ENCODE measurements around the gene CAPN14. TPM values are rescaled to one million over a fixed set of nuclear protein-coding genes. Genes with fewer than 3 reads are reported as not detected.

Gene CAPN14
- total and polyA plus RNA-seq, 2 of the 4 experiments (the other 2 are of a cell fraction): under 0.01 to 0.09 TPM

DNA sequence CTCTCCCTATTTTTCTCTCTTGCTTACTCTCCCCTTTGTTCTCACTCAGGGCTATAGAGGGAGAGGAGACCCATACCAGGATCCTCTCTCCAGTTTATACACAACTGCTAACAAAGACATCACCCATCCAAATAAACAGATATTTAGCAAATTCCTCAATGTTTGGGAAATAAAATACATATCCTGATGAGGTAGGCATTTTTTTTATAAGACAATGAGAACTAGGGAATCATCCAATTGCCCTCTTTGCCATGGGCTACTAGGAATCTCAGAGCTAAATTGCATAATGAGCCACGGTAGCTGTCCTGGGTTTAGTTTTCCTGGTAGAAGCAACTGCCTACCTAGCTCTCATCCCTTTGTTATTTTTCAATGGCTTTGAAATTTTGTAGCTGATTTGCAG, 27.1 kb downstream of the CAPN14 start:
- CTCF ChIA-PET: interaction anchor here (1.0 kb wide), 1 partner anchor 19 kb away, joined by 3 read pairs; no protein-coding TSS in a partner anchor
- ATAC-seq (ENCODE audit: low read depth) (no peak), DNase-seq (no peak)
- Histone ChIP-seq H3K18ac (ENCODE audit: low read depth, low read length) (no peak overlapping the region), H4K20me1 (ENCODE audit: insufficient read depth, low read length) (no peaks in the 10 kb centered on the region), H2BK15ac (ENCODE audit: low read depth, low read length) (no peak overlapping the region), H3K23ac (ENCODE audit: low read depth, low read length) (no peak overlapping the region), H3K56ac (ENCODE audit: extremely low read depth, insufficient read depth, low read length) (no peak overlapping the region), H3K27me3 (ENCODE audit: control insufficient read depth, insufficient read depth, low read length) (peaks cover 7% of the 10 kb centered on the region), H3K79me1 (ENCODE audit: low read depth in 1 of 2, low read length in 2 of 2) (no peaks in the 10 kb centered on the region), H3K4me2 (ENCODE audit: low read depth, low read length) (no peak overlapping the region), H4K91ac (ENCODE audit: insufficient read depth, low read depth, low read length) (no peak overlapping the region), H3K9ac (ENCODE audit: low read depth, low read length) (no peak overlapping the region), H2BK5ac (ENCODE audit: low read depth, low read length, poor library complexity, severe bottlenecking) (no peak overlapping the region), H3K4me3 (ENCODE audit: insufficient read depth, low read depth, low read length) (no peak overlapping the region), H4K5ac (ENCODE audit: low read depth, low read length) (no peak overlapping the region), H3K4me1 (ENCODE audit: control insufficient read depth, insufficient read depth, low read length) (no peaks in the 10 kb centered on the region), H3K4ac (ENCODE audit: low read depth, low read length) (no peak overlapping the region), H2BK120ac (ENCODE audit: low read depth, low read length) (no peak overlapping the region), H3K9me1 (ENCODE audit: insufficient read depth, low read length) (no peaks in the 10 kb centered on the region), H3K36me3 (ENCODE audit: control insufficient read depth, insufficient read depth, low read length) (no peaks in the 10 kb centered on the region), H3K27ac (ENCODE audit: insufficient read depth, low read length) (no peak overlapping the region), H3K14ac (replicated peaks; ENCODE audit: low read depth, low read length) (no peak overlapping the region), H3K9me3 (ENCODE audit: control insufficient read depth, insufficient read depth, low read length) (no peaks in the 10 kb centered on the region), H4K8ac (ENCODE audit: low read depth in 2 of 2, low read length in 2 of 2) (no peak overlapping the region), H2BK20ac (ENCODE audit: low read depth, low read length) (no peak overlapping the region), H2AK9ac (replicated peaks; ENCODE audit: low read depth, low read length, poor library complexity) (no peak overlapping the region), H2AK5ac (ENCODE audit: low read depth, low read length) (no peak overlapping the region), H2AFZ (replicated peaks; ENCODE audit: low read length, poor library complexity) (no peak overlapping the region)
- intact Hi-C loops (cut with micrococcal nuclease) (no loop called here), dilution Hi-C loops (cut with HindIII; ENCODE audit: low sequenced_read_pairs, unreplicated experiment) (no loop called here), in situ Hi-C loops (cut with MboI; ENCODE audit: low sequenced_read_pairs) (no loop called here)
- 0 out of 2 replicates have a peak, but pooled peaks have one; percentile 33 for TF ChIP-seq MAFK (IDR thresholded peaks at IDR 0.05; ENCODE audit: low read depth, low read length)
- TF ChIP-seq, protein P1, sequence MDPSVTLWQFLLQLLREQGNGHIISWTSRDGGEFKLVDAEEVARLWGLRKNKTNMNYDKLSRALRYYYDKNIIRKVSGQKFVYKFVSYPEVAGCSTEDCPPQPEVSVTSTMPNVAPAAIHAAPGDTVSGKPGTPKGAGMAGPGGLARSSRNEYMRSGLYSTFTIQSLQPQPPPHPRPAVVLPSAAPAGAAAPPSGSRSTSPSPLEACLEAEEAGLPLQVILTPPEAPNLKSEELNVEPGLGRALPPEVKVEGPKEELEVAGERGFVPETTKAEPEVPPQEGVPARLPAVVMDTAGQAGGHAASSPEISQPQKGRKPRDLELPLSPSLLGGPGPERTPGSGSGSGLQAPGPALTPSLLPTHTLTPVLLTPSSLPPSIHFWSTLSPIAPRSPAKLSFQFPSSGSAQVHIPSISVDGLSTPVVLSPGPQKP (IDR thresholded peaks at IDR 0.05; ENCODE audit: borderline replicate concordance, low read depth, low read length): no peak
- TF ChIP-seq RAD21 (IDR thresholded peaks at IDR 0.05; ENCODE audit: low read length): no peak
- POLR2A ChIA-PET (ENCODE audit: unreplicated experiment): no interaction called here
- BruUV-seq (replicated peaks): no TSS peak
- WGBS, 2 experiments (ENCODE audit: extremely low coverage in 2 of 2, insufficient read length in 1 of 2): no CpG with 5 or more reads among the region's 1 CpG
